ENCODE measurements around the gene CYB561D1. TPM values are rescaled to one million over a fixed set of nuclear protein-coding genes. Genes with fewer than 3 reads are reported as not detected.

The CYB561D1 gene
- total RNA-seq, 4 donors from 2014 or later: 10.5 to 37.4 (median 17.3) TPM

DNA sequence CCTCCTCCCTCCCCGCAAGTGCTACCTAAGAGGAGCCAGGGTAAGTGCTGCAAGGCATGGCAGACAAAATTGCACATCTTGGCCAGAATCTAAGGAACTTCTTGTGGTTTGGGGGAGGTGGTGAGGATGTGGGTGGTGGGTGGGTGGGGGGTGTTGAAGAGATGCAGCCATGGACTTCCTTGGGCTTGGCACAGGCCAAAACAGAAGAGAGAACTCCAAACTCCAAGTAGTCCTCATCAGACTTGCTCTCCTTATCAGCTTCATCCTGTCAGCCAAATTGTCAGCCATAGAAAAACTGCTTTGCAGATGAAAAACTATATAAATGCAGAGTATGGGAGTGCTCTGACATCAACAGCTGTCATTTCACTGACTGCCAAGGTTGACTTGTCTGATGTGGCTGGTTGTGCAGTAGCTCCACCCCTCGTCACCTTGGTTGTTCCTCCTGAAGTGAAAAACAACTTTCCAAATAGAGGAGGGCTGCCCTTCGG is 8.5 kb downstream of the CYB561D1 start:
- H3K9me3 ChIP-seq: no peaks in the 10 kb centered on the region
- peaks cover 18 to 44% (median 28%) of the 10 kb centered on the region in 4 donors for H3K4me1 ChIP-seq
- H3K27me3 ChIP-seq: no peaks in the 10 kb centered on the region
- H3K4me3 ChIP-seq: no peak overlapping the region
- no peak for TF ChIP-seq POLR2A (IDR thresholded peaks at IDR 0.05)
- TF ChIP-seq POLR2AphosphoS5 (IDR thresholded peaks at IDR 0.05): no peak
- TF ChIP-seq EP300 (IDR thresholded peaks at IDR 0.05; ENCODE audit: low read depth): no peak
- TF ChIP-seq CTCF (IDR thresholded peaks at IDR 0.05): no peak
- WGBS, 2 donors (ENCODE audit: low coverage in 1 of 2): 76 to 78% methylated on average over 3 of the region's 3 CpGs
- peak overlapping the region in 2 of 4 donors; percentile 21 to 56 for H3K27ac ChIP-seq
- DNase-seq: no peak
- intact Hi-C loops (cut with DNase I; ENCODE audit: low total_unique reads) (no loop called here), in situ Hi-C loops (cut with MboI; ENCODE audit: low pct_ligation_motif_present in 1 of 4, low pct_unique_long_range_greater_than_20kb in 1 of 4, low sequenced_read_pairs in 3 of 4) (no loop called here)
- H3K36me3 ChIP-seq: no peaks in the 10 kb centered on the region

- H3K4me1 ChIP-seq: peaks cover 19 to 37% (median 32%) of the 10 kb centered on the region in 4 donors
- 41 to 50% methylated on average over 3 to 5 of the region's 5 CpGs for WGBS, 2 donors (ENCODE audit: low coverage in 1 of 2)
These were observed 10.0 kb downstream of the CYB561D1 start for GRCh38 chr1:109503935-109504334.

DNA sequence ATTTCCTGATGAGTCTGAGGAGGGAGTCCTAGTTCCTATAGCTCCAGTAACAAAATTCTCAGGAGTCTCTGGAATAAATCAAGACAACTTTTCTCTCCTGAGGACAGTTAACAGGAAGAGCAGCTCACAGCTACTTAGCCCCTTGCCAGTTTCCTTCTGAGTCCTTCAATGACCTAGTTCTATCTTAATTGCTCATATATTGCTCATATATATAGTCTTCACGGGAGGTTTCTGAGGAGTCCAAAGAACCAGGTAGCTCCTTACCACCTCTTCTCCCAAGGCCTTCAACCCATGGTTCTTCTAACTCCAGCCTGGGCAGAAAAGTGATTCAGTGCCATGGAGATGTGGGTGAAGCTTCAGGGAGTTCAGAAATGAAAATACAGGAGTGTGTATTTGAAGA is 11.1 kb downstream of the CYB561D1 start:
- Histone ChIP-seq H3K27ac (no peak overlapping the region), H3K9me3 (no peaks in the 10 kb centered on the region), H3K36me3 (no peaks in the 10 kb centered on the region), H3K4me1 (peaks cover 15 to 34% (median 28%) of the 10 kb centered on the region in 4 donors), H3K27me3 (no peaks in the 10 kb centered on the region), H3K4me3 (no peak overlapping the region)
- 57 to 62% methylated on average over 1 of the region's 1 CpG for WGBS, 2 donors (ENCODE audit: low coverage in 1 of 2)
- no peak for DNase-seq
- intact Hi-C loops (cut with DNase I; ENCODE audit: low total_unique reads): no loop called here
- in situ Hi-C loops (cut with MboI; ENCODE audit: low pct_ligation_motif_present in 1 of 4, low pct_unique_long_range_greater_than_20kb in 1 of 4, low sequenced_read_pairs in 3 of 4): no loop called here
- TF ChIP-seq EP300 (IDR thresholded peaks at IDR 0.05; ENCODE audit: low read depth) (no peak), CTCF (IDR thresholded peaks at IDR 0.05) (no peak), POLR2A (IDR thresholded peaks at IDR 0.05) (no peak), POLR2AphosphoS5 (IDR thresholded peaks at IDR 0.05) (no peak)

More at GRCh38 chr1:109503935-109504334, 10.0 kb downstream of the CYB561D1 start:
- Histone ChIP-seq H3K36me3 (no peaks in the 10 kb centered on the region), H3K27me3 (no peaks in the 10 kb centered on the region), H3K27ac (peak overlapping the region; percentile 18 to 47 (median 38)), H3K4me3 (no peak overlapping the region), H3K9me3 (no peaks in the 10 kb centered on the region)
- intact Hi-C loops (cut with DNase I; ENCODE audit: low total_unique reads) (no loop called here), in situ Hi-C loops (cut with MboI; ENCODE audit: low pct_ligation_motif_present in 1 of 4, low pct_unique_long_range_greater_than_20kb in 1 of 4, low sequenced_read_pairs in 3 of 4) (no loop called here)
- no peak for TF ChIP-seq CTCF (IDR thresholded peaks at IDR 0.05)
- TF ChIP-seq POLR2A (IDR thresholded peaks at IDR 0.05): no peak
- no peak for TF ChIP-seq POLR2AphosphoS5 (IDR thresholded peaks at IDR 0.05)
- TF ChIP-seq EP300 (IDR thresholded peaks at IDR 0.05; ENCODE audit: low read depth): no peak
- DNase-seq: no peak

GRCh38 chr1:109508001-109508872 is 14.3 kb downstream of the CYB561D1 start:
- in situ Hi-C loops (cut with MboI; ENCODE audit: low pct_ligation_motif_present in 1 of 4, low pct_unique_long_range_greater_than_20kb in 1 of 4, low sequenced_read_pairs in 3 of 4): no loop called here
- no peak for TF ChIP-seq CTCF (IDR thresholded peaks at IDR 0.05)
- no peak for TF ChIP-seq EP300 (IDR thresholded peaks at IDR 0.05; ENCODE audit: low read depth)
- TF ChIP-seq POLR2AphosphoS5 (IDR thresholded peaks at IDR 0.05): no peak
- TF ChIP-seq POLR2A (IDR thresholded peaks at IDR 0.05): no peak
- Histone ChIP-seq H3K27ac (no peak overlapping the region), H3K36me3 (no peaks in the 10 kb centered on the region), H3K27me3 (no peaks in the 10 kb centered on the region), H3K4me1 (peaks cover 11 to 23% (median 19%) of the 10 kb centered on the region in 4 donors), H3K4me3 (no peak overlapping the region), H3K9me3 (no peaks in the 10 kb centered on the region)
- WGBS, 2 donors (ENCODE audit: low coverage in 1 of 2): 90 to 91% methylated on average over 2 to 25 of the region's 25 CpGs
- DNase-seq: no peak
- intact Hi-C loops (cut with DNase I; ENCODE audit: low total_unique reads): no loop called here
